Panc1 (cell line): ENCODE measurements around the gene MYMK.

Source experiments
- CTCF ChIP-seq: fragments of 450-650 bp; IDR thresholded peaks from 2 replicates; pipeline ENCODE4 v1.5.1; 2017; ENCODE audit warnings: mild to moderate bottlenecking
- POLR2AphosphoS5 ChIP-seq: IDR thresholded peaks from 2 replicates; pipeline ENCODE4 v1.6.1; 2012; ENCODE audit warnings: mild to moderate bottlenecking, low read depth, low read length, moderate library complexity
- REST ChIP-seq, 2 experiments: IDR thresholded peaks; 2 replicates each; pipeline ENCODE4 v1.6.1; 2011 to 2012; ENCODE audit warnings: low read depth in 2 of 2, control low read depth in 1 of 2, low read length in 1 of 2, mild to moderate bottlenecking in 1 of 2, moderate library complexity in 1 of 2; ENCODE audit not compliant: insufficient read depth in 1 of 2

- no peak for TF ChIP-seq POLR2AphosphoS5
- no peak for TF ChIP-seq CTCF
- TF ChIP-seq REST (IDR thresholded peaks at IDR 0.05; ENCODE audit: insufficient read depth in 1 of 2, low read depth in 2 of 2, low read length in 1 of 2): no peak
Measured at GRCh38 chr9:133546287-133546680, 21.5 kb upstream of the MYMK start.
